Erythroblast (primary cell): ENCODE data around the gene SOX10.
"Not testable (repeated sequence)": the region's sequence is repeated elsewhere in the genome, so short reads cannot be mapped to it uniquely, and the experiment has no call there.

ENCODE experiments used
- DNase-seq, 2 experiments: peaks; one replicate each; lab custom pipeline; 2025; lab: John Stamatoyannopoulos, UW
- GATA1 ChIP-seq: IDR thresholded peaks from 2 replicates; pipeline ENCODE4 v1.6.1; 2011; ENCODE audit warnings: low read depth, mild to moderate bottlenecking, control low read depth, low read length, moderate library complexity
- POLR2A ChIP-seq: IDR thresholded peaks from 2 replicates; pipeline ENCODE4 v1.6.1; 2011; ENCODE audit warnings: mild to moderate bottlenecking, low read length

The SOX10 gene

DNA sequence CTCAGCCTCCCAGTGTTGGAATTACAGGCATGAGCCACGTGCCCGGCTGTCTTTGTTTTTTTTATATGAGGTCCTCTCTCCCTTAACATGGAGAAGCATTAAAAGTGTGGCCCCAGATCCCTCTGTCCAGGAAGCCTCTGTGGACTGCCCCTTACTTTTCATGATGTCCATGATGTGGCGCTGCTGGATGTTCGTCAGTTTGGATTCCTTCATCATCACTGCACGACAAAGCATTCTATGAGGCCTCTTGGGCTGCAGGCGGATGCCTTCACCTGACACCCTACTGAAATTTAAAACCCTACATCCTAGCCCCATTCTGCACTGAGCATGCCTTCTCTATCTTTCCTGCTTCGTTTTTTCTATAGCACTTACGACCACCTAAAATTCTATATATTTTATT is 33.0 kb downstream of the SOX10 start:
- DNase-seq: no peak
- TF ChIP-seq POLR2A (no peak), GATA1 (no peak)

DNA sequence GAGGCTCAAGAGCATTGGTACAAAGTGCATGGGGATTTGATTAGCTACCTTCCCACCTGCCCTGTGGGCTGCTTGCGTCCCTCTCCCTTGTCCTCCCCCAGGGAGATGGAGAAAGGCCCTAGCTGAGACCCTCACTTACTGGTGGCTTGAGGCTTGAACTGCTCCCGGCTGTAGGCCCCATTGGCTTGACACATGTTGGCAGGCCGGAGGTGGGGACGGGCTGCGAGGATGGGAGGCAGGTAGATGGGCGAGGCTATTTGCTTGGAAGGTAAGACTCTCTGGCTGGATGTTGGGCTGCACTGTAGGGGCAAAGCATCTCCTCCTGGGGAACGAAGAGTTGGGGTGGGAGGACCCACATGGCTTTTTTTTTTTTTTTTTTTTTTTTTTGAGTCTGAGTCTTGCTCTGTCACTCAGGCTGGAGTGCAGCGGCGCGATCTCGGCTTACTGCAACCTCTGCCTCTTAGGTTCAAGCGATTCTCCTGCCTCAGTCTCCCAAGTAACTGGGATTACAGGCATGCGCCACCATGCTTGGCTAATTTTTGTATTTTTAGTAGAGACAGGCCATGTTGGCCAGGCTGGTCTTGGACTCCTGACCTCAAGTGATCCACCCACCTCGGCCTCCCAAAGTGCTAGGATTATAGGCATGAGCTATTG is 37.1 kb downstream of the SOX10 start:
- not testable (repeated sequence) for DNase-seq

DNA sequence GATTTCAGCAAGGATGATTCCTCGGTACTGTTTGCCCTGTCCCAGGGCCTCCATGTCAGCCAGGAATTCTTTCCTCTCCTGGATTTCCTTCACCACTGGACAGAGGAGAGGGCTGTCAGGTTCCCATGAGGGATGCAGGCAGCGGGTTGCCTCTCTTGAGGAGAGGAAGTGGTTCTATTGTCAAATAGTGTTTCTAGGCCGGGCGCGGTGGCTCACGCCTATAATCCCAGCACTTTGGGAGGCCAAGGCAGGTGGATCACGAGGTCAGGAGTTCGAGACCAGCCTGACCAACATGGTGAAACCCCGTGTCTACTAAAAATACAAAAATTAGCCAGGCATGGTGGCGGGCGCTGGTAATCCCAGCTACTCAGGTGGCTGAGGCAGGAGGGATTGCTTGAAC is 39.9 kb downstream of the SOX10 start:
- not testable (repeated sequence) for DNase-seq

DNA sequence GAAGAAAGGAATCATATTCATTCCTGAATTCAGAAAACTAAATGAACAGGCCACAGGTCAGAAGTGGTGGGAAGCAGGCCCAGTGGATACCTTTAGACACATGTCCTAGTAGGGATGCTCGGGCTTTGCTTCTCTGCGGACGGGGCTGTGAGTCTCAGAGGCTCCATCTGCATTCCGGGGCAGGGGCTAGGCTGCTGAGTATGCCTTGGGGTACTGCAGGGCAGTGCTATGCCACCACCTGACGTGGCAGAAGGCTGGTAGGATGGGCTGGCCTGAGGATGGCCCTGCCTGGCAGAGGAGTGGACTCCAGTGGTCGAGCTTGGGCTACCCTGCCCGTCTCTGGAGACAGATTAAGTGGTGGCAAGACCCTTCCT is 40.5 kb downstream of the SOX10 start:
- DNase-seq: no peak
- TF ChIP-seq GATA1 (no peak), POLR2A (no peak)

DNA sequence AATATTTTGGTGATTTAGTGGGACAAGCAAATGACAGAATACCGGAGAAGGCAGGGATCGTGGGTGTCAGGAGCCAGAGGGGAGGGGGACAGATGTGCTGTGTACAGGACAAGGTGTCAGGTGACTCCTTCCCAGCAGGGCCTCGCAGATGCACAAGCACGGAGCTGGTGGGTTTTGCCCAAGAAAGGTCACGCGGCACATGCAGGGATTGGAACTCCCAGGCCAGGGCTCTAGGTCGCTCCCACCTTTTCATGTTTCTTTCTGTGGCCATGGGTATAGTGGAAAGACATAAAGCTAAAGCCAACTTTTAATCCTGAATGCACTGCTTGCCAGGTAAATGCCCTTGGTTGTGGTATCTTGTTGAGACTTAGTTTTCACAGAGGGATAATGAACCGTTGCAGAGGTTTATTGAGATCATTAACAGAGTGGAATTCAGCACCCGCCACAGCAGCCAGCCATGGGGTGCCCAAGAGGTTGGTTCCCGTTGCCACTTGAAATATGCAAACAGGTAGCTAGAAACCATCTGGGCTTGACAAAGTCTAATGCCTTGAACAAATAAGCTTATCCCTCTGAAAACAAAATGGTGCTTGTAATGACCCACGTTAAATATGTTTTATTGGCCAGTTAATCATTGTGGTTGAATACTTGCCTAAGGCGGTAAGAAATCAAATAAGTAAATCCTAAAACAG is 41.1 kb downstream of the SOX10 start:
- DNase-seq: no peak
- TF ChIP-seq POLR2A (no peak), GATA1 (no peak)

DNA sequence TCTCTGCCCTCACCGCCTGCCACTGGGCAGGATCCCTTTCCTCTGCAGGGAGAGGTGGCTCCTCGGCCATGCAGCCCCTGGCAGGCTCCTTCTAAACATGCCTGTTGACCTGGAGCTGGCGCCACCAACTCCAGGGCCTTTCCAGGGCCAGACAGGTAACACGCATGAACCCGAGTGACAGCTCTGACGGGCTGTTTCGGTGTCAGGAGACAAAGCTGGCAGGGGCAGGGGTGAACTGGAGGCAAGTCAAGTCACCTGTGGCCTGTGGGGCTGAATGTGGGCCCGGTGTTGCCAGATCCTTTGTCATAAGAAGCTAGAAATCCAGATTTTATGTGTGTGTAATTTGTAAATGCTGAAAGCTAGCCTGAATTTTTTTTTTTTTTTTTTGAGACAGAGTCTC is 42.2 kb downstream of the SOX10 start:
- DNase-seq: no peak
- TF ChIP-seq POLR2A: no peak
- TF ChIP-seq GATA1: no peak

DNA sequence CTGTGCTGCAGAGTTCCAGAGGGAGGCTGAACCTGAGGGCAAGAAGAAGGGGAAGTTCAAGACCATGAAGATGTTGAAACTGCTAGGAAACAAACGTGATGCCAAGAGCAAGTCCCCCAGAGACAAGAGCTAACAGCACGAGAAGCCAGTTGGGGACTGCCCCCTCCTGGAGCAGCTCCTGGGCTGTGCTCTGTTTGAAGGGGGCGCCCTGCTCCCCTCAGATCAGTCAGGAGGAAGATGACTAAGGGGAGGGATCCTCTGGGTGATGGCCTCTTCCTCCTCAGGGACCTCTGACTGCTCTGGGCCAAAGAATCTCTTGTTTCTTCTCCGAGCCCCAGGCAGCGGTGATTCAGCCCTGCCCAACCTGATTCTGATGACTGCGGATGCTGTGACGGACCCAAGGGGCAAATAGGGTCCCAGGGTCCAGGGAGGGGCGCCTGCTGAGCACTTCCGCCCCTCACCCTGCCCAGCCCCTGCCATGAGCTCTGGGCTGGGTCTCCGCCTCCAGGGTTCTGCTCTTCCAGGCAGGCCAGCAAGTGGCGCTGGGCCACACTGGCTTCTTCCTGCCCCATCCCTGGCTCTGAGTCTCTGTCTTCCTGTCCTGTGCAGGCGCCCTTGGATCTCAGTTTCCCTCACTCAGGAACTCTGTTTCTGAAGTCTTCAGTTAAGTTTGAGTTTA is 43.5 kb downstream of the SOX10 start:
- DNase-seq: no peak
- TF ChIP-seq POLR2A (no peak), GATA1 (no peak)

DNA sequence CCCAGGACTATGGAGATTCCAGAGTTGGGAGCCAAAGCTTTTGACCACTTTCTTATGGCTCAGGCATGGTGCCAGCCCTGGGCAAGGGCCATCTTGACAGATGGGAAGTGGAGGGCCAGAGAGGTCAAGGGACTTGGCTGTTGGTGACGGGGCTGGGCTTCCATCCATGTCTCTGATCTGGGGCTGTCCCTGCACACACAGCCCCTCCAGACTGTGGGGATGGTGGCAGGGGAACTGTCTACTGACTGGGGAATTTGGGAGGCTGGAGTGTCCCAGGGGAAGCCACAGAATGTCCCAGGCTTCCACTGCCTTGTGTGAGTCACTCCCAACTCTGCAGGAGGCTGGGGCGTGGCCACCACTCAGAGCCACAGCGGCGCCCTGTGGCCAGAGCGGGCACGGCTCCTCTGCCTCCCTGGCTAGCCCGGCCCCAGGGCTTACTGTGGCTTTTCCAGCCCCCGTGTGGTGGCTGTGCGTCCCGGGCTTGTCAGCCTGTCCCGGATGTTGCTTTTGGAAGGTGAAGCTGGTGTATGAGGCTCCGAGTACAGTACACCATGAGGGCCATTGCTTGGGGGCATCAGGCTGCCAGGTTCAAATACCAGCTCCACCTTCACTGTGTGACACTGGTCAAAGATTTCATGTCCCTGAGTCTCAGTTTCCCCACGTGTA is 50.5 kb downstream of the SOX10 start:
- DNase-seq: peak; percentile 88 to 91
- TF ChIP-seq POLR2A: no peak
- no peak for TF ChIP-seq GATA1

DNA sequence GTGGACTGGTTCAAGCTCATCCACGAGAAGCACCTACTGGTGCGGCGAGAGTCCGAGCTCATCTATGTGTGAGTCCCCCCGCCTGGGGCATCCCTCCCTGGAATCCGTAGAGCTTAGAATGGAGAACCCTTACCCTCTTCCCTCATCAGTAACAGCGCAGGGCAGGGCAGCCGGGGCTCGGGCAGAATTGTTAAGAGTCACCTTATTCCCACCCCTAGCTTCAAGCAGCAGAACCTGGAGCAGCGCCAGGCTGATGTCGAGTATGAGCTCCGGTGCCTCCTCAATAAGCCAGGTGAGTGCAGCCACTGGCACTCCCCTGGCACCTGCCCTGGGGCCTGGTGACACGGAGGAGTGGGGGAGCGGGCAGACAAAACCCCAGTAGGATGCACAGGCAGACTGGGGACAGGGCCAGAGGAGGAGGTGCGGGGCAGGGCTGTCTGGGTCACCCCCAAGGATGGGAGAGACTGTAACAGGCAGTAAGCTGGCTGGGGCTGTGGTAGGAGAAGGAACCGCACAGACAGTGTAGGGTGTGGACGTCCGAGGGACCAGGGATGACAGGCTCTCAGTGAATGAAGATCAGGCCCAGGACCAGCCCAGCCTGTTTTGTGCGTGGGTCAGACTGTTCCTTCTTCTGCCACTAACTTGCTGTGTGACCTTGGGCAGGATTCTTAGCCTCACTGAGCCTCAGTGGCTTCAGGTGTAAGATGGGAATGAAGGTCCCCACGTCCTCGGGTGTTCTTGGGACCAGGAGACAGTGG is 51.4 kb downstream of the SOX10 start:
- no peak for DNase-seq
- TF ChIP-seq POLR2A (no peak), GATA1 (no peak)

DNA sequence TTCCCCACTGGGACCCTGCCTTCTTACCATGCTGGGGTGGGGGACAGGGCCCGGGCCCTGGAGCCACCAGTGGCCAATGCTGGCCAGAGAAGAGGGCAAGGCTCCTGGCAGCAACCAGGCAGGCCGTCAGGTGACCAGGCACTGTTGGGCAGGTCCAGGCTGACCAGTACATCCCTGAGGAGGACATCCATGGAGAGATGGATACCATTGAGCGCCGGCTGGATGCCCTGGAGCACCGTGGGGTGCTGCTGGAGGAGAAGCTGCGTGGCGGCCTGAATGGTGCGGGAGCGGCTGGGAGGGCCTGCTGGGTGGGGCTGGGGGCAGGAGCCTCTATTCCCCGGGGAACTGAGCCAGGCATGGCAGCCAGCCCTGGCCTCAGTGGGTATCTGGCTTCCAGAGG is 52.0 kb downstream of the SOX10 start:
- no peak for TF ChIP-seq POLR2A
- TF ChIP-seq GATA1: no peak
- DNase-seq: no peak

DNA sequence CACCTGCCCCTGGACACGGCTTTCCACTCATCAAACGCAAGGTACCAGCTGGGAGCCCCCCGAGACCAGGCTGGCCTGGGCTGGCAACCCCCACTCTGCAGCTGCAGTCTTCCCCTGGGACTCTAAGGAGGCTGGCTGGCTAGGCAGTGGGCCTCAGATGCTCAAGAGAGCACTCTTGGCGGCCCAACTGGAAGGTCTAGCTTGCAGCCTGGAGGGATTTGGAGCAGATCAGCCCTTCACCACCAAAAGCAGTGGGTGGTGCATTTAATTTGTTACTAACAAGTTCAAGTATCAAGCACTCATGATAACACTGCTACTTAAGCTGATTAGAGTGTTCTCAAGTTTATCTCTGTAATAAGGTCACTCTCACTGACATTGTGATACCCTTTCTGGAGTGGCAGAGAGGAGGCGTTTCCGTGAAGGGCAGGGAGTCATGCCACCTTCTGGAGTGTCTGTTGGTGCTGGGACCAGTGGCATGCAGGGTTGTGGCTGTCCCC is 52.4 kb downstream of the SOX10 start:
- peak in 1 of 2 experiments; percentile 32 for DNase-seq
- TF ChIP-seq POLR2A: no peak
- no peak for TF ChIP-seq GATA1

DNA sequence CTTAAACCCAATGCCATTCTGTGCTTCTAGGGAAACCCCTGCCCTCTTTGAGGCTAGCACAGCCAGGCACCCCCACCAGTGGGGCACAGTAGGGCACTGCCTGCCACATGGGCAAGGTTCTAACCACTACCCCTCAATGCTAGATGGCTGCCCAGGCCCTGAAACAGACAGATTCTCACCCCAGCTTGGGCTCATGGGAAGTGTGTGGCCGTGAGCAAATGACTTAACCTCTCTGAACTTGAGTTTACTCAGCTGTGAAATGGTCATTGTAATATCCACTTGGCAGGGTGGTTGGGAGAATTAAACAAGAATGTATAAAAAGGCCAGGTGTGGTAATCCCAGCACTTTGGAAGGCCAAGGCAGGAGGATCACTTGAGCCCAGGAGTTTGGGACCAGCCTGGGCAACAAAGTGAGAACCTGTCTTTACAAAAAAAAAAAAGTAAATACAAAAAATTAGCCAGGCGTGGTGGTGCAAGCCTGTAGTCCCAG is 53.4 kb downstream of the SOX10 start:
- TF ChIP-seq GATA1 (no peak), POLR2A (no peak)
- DNase-seq: no peak

DNA sequence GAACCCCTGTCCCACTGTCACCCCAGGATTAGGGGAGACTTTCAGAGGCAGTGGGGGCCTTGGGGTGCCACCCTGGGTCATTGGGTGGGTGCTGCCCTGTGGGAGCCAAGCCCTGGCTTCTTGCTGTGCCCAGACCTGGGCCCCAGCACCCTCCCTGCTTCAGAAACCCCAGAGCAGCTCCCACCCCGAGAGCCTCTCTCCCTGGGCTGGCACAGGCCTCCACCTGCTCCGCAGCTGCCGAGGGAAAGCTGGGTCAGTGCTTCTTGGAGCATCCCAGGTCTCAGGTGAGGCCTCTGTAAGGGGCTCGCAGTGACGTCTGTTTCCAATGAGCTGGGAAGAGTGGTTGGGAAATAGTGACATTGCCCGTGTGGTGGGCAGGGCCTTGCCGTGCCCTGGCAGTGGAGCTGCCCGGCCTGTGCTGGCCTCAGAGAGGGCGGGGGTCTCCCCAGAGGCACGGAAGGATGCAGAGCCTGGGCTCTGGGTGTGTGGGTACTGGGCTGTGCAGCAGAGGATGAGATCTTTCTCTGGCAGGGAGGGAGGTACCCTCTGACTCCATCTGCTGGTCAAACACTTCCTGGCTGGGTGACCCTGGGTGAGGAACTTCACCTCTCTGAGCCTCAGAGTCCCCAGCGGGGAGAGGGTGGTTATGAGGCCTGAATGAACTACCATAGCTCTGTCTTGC is 53.9 kb downstream of the SOX10 start:
- TF ChIP-seq POLR2A (no peak), GATA1 (no peak)
- peak; percentile 32 to 54 for DNase-seq
